ENCODE measurements around the gene CLMN.

Gene CLMN

GRCh38 chr14:95134304-95134933 lies 185.3 kb downstream of the CLMN start:
- DNase-seq (ENCODE audit: low read depth): no peak

DNA sequence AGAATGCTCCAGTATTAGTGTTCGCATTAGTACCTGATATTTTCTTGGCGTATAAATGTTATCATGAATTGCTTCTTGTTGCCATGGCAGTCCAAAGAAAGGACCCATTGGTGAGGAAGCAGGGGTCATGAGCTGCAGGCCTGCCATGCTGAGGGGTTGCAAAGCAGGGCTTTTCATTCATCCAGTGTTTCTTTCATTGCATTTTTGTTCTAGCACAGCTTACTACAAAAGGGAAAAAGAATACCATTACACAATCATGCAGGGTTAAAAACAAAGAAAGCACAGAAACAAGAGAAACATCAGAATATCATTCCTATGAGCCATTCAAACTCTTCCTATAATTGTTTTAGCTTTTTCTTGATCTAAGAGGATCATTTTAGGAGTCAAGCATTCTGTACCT lies 186.4 kb downstream of the CLMN start:
- no peak for DNase-seq (ENCODE audit: low read depth)

GRCh38 chr14:95132760-95133159 lies 186.9 kb downstream of the CLMN start:
- DNase-seq (ENCODE audit: low read depth): no peak
